HG02642 (cell line): ENCODE data around the gene EEF1G.
"Not testable (repeated sequence)": the region's sequence is repeated elsewhere in the genome, so short reads cannot be mapped to it uniquely, and the experiment has no call there.

Experiments
- ATAC-seq: cut with Tn5 transposase; IDR thresholded peaks from one replicate; pipeline ENCODE4 v1.9.1; 2021; ENCODE audit warnings: mild to moderate bottlenecking; ENCODE audit not compliant: unreplicated experiment, poor library complexity

EEF1G gene

GRCh38 chr11:62558669-62559068 is 15.0 kb downstream of the EEF1G start:
- no peak for ATAC-seq

GRCh38 chr11:62556875-62557631 is 16.6 kb downstream of the EEF1G start:
- ATAC-seq, result peak; percentile 17

- ATAC-seq, result peak; percentile 39
Observed at GRCh38 chr11:62556108-62556874, 17.4 kb downstream of the EEF1G start.

DNA sequence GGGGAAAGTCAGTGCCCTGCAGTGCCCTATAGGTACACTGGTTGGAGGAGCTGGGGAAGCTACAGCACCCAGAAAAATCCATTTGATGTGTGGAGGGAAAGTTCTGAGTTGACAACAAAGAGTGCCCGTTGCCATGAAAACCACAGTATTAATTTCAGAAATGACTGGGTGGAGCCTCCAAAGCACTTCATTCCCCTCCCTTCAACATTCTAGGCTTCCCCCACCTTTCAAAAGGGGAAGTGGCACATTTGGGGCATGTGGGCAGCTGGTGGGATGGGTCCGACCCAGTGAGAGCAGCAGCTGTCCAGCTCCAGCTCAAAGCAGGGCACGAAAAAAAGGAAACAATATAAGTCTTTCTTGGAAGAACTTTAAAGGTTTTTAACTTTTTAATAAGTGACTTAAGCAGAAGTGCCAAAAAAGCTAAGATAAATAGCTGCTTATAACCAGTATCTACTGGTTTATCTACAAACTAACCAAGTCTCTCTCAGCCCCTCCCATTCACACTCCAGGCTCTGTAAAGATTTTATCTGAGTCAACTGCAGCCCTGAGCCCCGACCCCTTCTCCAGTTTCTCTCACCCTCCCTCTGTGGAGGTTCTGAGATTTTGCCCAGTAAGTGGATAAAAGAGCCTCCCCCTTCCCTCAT is 18.1 kb downstream of the EEF1G start:
- ATAC-seq, result peak; percentile 33

DNA sequence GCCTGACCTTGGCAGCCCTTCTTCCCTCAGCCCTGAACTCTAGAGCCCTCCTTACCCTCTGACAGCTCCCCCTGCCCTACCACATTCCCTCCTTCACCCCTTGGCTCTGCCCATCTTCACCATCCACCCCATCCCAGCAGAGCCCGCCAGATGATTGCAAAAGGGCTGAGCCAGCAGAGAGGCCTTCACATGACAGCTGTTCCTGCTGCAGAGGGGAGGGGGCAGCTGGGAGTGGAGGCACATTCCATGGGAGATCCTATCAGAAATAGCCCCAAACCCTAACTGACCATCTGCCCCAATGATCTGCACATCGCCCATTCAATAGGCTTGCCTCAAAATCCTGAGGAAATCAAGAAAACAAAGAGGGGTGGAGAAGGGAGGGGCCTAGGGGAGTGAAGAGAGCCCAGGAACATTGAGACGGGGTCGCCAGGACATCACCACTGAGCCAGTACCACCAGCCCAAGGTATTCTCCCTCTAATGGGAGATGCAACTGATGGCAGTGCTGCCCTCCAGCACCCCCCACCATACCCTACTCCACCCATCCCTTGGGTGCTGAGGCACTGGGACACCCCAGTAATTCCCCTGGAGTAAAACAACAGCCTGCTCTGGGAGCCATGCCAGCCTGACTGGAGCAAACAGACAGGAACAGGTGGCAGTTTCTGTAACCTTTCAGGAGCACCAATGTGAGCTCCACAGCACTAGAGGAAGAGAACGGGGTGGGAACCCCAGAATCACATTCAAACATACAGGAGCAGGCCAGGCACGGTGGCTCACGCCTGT is 19.1 kb downstream of the EEF1G start:
- no peak for ATAC-seq

DNA sequence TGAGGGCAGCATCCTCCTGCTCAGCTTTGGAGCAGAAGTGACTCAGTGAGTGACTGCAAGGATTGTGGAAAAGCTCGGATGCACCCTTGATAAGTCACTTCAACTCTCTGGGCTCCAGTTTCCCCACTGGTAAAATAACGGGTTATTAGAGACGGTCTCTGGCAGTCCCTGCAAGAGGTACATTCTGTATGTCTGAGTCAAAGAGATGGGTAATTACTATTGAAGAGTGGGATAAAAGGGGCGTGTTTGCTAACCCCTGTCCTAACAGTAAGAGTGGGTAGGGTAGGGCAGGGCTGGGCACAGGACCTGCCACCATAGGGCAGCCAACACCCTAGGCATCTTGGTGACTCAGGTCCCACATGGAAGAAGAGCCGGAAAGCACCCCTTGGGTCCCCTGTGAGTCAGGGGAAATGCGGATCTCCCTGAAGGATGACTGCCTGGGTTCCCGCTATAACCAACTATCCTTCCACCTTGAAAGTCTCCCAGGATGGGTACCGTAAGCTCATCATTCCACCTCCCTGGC is 19.8 kb downstream of the EEF1G start:
- no peak for ATAC-seq

GRCh38 chr11:62553080-62553838 is 20.4 kb downstream of the EEF1G start:
- no peak for ATAC-seq

- no peak for ATAC-seq
Observed at GRCh38 chr11:62552485-62553079, 21.1 kb downstream of the EEF1G start.

DNA sequence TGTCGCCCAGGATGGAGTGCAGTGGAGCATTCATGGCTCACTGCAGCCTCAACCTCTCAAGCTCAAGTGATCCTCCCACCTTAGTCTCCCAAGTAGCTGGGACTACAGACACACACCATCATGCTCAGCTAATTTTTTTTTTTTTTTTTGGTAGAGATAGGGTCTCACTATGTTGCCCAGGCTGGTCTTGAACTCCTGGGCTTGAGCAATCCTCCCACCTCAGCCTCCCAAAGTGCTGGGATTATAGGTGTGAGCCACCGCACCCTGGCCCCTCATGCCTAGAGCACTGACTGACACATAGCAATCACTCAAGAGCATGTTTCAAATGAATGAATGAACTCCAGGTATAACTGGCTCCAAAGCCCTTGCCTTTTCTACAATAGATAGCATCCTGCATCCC is 23.2 kb downstream of the EEF1G start:
- not testable (repeated sequence) for ATAC-seq

GRCh38 chr11:62548545-62549335 is 25.0 kb downstream of the EEF1G start:
- ATAC-seq, result no peak

GRCh38 chr11:62547691-62548281 is 25.9 kb downstream of the EEF1G start:
- ATAC-seq, result no peak

- ATAC-seq, result no peak
Observed at GRCh38 chr11:62546929-62547625, 26.6 kb downstream of the EEF1G start.

DNA sequence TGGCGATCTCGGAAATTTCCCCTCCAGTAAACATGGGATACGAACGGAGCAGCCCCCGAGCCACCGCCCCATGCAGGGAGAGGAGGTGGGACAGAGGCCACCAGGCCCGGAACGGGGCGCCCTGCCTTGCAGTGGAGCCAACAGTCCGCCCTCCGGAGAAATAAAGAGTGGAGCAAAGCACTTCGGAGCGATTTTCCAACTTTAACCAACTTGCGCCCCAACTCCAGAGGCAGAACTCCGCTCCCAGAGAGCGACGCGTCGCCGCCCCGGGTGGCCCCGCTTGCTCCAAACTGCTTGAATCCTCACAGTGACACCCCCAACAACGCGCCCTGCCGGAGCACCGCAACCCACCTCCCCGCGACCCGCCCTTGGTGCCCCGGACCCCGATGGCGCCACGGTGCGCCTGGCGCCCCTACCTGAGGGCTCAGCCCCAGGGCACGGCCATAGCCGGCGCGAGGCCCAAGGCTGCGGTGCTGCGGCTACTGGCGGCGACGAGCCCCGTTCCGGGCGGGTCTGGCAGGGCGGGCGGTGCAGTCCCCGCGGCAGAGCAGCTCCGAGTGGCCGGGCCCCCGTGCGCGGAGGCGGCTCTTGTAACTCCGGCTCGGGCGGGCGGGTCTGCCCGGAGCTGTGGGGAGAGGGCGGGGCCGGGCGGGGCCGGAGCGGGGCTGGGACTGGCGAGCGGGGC is 27.3 kb downstream of the EEF1G start, which contains the start of gene AHNAK:
AHNAK (minus strand) TSS at position 563 of the 685 bp plus-strand sequence. CDS start 10,708 bp downstream, outside the sequence.
- no peak for ATAC-seq

DNA sequence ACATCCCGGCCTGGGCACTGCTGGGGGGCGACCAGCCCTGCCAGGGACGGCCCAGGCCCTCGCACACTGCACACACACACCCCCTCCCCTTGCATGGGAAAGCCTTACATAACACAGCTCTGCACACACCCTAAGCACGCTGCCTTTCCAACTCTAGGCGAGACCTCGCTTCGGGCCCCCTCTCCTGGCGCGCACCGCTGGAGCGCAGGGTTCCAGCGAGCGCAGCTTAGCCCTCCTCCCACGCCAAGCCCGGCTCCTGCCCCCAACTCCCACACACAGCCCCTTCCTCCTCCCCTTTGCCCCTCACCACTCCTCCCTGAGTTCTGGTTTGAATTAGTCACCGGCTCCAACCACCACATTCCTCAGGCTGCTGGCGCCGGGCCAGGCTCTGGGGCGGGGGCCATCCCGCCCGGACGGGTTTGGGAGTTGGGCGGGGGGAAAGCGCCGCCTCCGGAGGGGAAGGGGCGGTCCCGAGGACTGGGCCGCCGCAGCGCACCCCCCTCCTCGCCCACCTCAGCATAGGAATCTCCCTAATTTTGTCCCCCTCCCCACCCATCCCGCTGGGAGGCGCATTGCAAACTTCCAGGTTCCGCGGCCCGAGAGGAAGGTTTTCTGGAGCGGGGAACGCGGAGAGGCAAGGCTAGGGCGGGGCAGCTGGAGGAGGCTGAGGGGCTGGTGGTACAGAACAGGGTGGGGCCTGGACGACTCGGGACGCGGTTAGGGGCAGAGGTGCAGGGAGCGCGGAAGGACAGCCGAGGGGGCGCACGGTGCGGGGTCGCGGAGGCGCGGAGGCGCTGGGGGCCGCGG is 28.1 kb downstream of the EEF1G start:
- ATAC-seq, result no peak

DNA sequence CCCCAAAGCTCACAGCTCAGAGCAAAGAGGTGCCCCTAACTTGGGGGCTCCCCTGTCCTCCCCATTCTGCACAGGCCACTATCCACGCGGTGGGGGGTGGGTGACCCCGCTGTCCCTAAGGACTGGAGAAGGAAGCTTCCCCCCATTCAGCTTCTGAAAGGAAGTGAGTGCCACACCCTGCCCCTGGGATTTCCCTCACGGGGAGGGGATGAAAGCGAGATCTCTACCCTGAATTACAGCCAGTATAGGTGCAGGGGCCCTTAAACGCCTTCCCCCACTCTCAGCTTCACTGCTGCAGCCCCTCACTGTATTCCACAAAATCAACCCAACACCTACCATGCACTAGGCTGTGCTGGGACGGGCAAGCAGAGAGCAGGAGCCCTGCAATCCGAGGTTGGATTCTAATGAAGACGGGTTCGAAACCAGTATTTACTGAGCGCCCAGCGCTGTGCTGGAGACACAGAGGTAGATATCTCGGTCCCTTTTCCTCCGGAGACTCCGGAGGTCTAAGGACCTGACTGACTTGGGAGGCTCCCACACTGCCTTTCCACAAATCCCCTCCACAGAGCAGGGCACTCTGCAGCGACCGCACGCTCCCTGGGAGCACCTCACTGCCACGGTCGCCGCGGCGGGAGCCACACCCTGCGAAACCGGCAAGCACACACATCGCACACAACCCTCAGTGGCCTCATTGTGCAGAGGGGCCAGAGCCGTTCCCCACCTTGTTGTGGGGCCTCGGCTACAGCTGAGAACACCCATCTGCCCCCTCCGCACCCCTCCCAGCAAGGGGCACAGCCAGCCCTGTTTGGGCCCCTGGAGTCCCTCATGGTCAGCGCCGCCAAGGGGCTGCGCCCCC is 28.9 kb downstream of the EEF1G start:
- no peak for ATAC-seq
